Tibial nerve (tissue), 3 donors: ENCODE measurements around the gene USP6NL.

Experiments
- CTCF ChIP-seq, 5 experiments: fragments of 200-600 bp in 3 of 5; fragments of 450-650 bp in 2 of 5; sonication (generic) in 3 of 5; IDR thresholded peaks; one replicate each; pipeline ENCODE4 v1.5.1; 2016 to 2019; ENCODE audit warnings: antibody characterized with exemption in 5 of 5, mild to moderate bottlenecking in 3 of 5, moderate library complexity in 2 of 5
- POLR2A ChIP-seq, 2 donors: fragments of 450-650 bp; IDR thresholded peaks; one replicate each; pipeline ENCODE4 v1.6.1; 2017; ENCODE audit warnings: antibody characterized with exemption in 2 of 2, mild to moderate bottlenecking in 2 of 2, moderate library complexity in 2 of 2

DNA sequence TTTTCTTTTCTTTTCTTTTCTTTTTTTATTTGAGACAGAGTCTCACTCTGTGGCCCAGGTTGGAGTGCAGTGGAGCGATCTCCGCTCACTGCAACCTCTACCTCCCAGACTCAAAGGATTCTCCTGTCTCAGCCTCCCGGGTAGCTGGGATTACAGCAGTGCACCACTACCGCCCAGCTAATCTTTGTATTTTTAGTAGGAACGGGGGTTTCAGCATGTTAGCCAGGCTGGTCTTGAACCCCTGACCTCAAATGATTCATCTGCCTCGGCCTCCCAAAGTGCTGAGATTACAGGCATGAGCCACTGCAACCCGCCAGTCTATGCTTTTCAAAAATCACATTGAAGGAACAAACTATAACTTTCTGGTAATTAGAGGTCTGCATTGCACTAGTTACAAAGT lies 2.4 kb downstream of the USP6NL start:
- TF ChIP-seq CTCF (IDR thresholded peaks at IDR 0.05) (no peak), POLR2A (IDR thresholded peaks at IDR 0.05) (no peak)
